GM19455 (cell line): ENCODE measurements around the gene CREB3L1.

Experiments used
- ATAC-seq: cut with Tn5 transposase; IDR thresholded peaks from one replicate; pipeline ENCODE4 v1.9.1; 2021; ENCODE audit not compliant: unreplicated experiment

CREB3L1 gene

GRCh38 chr11:46363031-46363407 lies 85.6 kb downstream of the CREB3L1 start:
- ATAC-seq: no peak

GRCh38 chr11:46363455-46364005 lies 86.1 kb downstream of the CREB3L1 start:
- no peak for ATAC-seq

- ATAC-seq: no peak
Observed at GRCh38 chr11:46364056-46364455, 86.6 kb downstream of the CREB3L1 start.

- no peak for ATAC-seq
Observed at GRCh38 chr11:46364791-46365190, 87.3 kb downstream of the CREB3L1 start.

- no peak for ATAC-seq
Observed at GRCh38 chr11:46366260-46366659, 88.8 kb downstream of the CREB3L1 start.

- no peak for ATAC-seq
Observed at GRCh38 chr11:46366661-46367161, 89.2 kb downstream of the CREB3L1 start.

- no peak for ATAC-seq
Observed at GRCh38 chr11:46367244-46367915, 89.9 kb downstream of the CREB3L1 start.

- ATAC-seq: no peak
Observed at GRCh38 chr11:46367916-46368267, 90.4 kb downstream of the CREB3L1 start.

GRCh38 chr11:46369458-46370152 lies 92.1 kb downstream of the CREB3L1 start:
- ATAC-seq: no peak

- ATAC-seq: no peak
Observed at GRCh38 chr11:46370253-46370652, 92.8 kb downstream of the CREB3L1 start.
